Brain microvascular endothelial cell (primary cell): ENCODE results near the gene VAV2.

Source experiments
- DNase-seq: peaks from one replicate; pipeline ENCODE4 v3.0.0-alpha.2; 2020
- H3K27ac ChIP-seq: fragments of 250-450 bp; sonication (Bioruptor Pico); 2 replicates; pipeline ENCODE4 v1.5.1; 2020; ENCODE audit warnings: mild to moderate bottlenecking, moderate library complexity
- H3K27me3 ChIP-seq: fragments of 250-450 bp; sonication (Bioruptor Pico); replicated peaks from 2 replicates; pipeline ENCODE4 v1.5.1; 2020; ENCODE audit warnings: mild to moderate bottlenecking
- H3K36me3 ChIP-seq: fragments of 250-450 bp; sonication (Bioruptor Pico); replicated peaks from 2 replicates; pipeline ENCODE4 v1.5.1; 2020; ENCODE audit warnings: mild to moderate bottlenecking
- H3K4me3 ChIP-seq: 2 replicates; pipeline ENCODE4 v1.5.1; 2011; ENCODE audit warnings: low read depth, mild to moderate bottlenecking, control low read depth, low read length, moderate library complexity
- CTCF ChIP-seq: IDR thresholded peaks from 2 replicates; pipeline ENCODE4 v1.5.1; 2011; ENCODE audit warnings: low read depth, mild to moderate bottlenecking, moderate library complexity, low read length, control low read depth, inconsistent platforms; ENCODE audit errors: missing control alignments
- in situ Hi-C: cut with HindIII; loops from 2 replicates; pipeline ENCODE4 v1.10.0; 2017; ENCODE audit warnings: low sequenced_read_pairs, low pct_ligation_motif_present

The VAV2 gene

DNA sequence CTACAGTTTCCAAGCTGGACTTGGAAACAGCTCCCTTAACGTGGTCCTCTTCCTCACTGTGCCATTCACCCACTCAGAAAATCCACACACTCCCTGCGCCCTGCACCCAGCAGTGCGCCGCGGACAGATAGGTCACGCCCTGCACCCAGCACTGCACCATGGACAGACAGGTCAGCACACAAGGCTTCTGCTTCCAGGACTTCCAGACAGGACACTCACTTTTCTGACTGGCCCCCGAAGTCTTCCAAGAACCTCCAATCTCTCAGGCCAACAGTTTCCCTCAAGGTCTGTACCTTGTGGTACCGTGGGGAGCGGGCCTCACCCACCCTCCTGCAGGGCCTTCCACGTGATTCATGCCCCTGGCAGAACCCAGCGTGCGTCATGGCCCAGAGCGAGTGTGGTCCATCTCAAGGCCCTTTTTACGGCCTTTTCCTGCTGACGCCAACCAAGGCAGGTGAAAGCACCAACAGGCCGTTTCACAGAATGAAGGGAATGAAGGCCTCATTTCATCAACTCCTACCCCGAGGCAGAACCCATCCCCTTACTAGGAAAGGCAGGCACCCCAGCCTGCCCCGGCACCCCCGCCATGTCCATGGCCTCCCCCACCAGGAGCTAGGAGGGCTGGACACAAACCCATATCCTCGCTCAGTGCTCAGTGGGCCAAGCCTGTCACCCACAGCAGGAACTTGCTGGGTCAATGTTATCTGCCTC, 17.3 kb downstream of the VAV2 start:
- Histone ChIP-seq H3K36me3 (no peaks in the 10 kb centered on the region), H3K27me3 (no peaks in the 10 kb centered on the region), H3K27ac (no peak overlapping the region), H3K4me3 (no peak overlapping the region)
- no peak for DNase-seq
- no peak for TF ChIP-seq CTCF
- in situ Hi-C loops: no loop called here

DNA sequence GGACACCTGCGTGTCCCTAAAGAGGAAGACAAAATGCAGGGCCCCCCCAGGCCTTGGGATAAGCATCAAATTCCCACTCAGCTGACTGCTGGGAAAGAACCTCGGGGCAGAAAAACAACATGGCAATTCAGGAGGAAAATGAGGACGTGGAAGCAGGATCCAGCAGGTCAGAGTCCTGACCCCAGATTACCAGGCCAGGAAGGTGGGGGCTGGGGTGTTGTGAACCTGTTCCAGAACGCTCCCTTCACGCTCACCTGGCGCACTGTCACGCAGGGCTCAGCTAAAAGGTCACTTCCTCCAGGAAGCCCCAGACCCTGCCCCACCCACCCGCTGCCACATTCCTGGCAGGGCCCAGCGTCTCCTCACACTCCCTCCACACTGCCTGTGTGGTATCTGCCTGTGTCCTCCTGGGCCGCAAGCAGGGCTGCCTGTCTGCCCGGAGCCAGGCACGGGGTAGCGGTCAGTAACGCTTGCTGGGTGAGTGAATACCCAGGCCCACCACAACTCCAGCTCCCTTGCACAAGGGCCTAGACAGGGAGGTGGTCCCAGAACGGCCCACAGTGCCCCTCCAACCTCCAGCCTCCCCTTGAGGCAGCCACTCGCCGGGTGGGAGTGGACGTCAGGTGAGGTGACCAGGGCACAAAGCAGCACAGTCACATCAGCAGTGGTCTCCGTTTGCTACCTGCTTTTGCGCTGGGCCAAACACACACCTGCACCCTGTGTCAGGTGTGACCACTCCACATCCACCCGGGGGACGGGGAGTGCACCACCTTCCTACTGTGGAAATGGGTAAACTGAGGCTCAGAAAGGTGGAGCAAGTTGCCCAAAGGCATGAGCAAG, 18.1 kb downstream of the VAV2 start:
- no peak for DNase-seq
- no peak overlapping the region for H3K4me3 ChIP-seq
- no peaks in the 10 kb centered on the region for H3K27me3 ChIP-seq
- in situ Hi-C loops: no loop called here
- TF ChIP-seq CTCF: no peak
- no peaks in the 10 kb centered on the region for H3K36me3 ChIP-seq
- H3K27ac ChIP-seq: no peak overlapping the region

- no peak overlapping the region for H3K27ac ChIP-seq
- no peak overlapping the region for H3K4me3 ChIP-seq
- in situ Hi-C loops: no loop called here
- no peak for TF ChIP-seq CTCF
- no peaks in the 10 kb centered on the region for H3K36me3 ChIP-seq
- H3K27me3 ChIP-seq: no peaks in the 10 kb centered on the region
- DNase-seq: no peak
Measured at GRCh38 chr9:133973111-133973790, 18.9 kb downstream of the VAV2 start.

DNA sequence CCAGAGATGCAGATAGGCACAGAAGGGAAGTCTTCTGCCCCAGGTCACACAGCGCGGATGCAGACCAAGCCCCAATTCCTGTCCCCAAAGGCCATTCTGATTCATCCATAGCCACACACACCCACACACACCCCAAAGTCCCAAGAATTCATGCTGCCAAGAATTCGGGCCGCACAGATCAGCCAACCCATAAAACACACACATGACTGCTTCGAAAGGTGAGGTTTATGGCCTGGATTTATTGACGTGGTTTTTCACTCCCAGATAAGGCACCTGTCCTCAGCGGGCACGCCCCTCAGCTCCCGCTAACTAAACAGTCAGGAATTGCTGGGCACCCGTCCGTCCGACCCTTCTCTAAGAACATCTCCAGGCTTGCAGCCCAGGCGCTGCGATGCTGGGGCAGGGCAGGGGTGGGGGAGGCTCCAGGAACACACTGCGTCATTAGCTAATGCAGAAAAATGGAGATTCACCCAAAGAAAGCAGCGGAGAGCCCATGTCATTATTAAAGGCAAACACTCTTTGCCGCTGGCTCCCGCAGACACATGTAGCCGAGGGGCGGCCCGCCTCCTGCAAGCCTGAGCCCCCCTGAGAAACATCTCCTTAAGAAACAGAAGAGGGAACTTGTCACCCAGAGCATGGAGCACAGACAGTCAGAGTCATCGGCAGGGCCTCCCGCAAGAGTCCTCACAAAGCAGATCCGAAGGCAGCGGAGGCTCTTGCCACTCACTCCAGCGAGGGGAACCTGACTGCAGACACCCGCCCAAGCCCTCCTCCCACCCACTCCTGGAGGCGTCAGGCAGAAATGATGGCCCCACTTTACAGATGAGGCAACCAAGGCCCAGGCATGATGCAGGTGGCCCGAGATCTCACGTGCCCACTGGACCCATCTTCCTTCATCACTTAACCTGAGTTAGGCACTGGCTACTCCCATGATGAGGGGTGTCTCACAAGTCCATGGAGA, 19.9 kb downstream of the VAV2 start:
- H3K27me3 ChIP-seq: no peaks in the 10 kb centered on the region
- H3K27ac ChIP-seq: no peak overlapping the region
- TF ChIP-seq CTCF: no peak
- in situ Hi-C loops: no loop called here
- DNase-seq: no peak
- H3K4me3 ChIP-seq: no peak overlapping the region
- no peaks in the 10 kb centered on the region for H3K36me3 ChIP-seq

GRCh38 chr9:133971121-133971951, 20.8 kb downstream of the VAV2 start:
- in situ Hi-C loops: no loop called here
- H3K4me3 ChIP-seq: no peak overlapping the region
- no peak for DNase-seq
- no peak for TF ChIP-seq CTCF
- no peak overlapping the region for H3K27ac ChIP-seq
- no peaks in the 10 kb centered on the region for H3K36me3 ChIP-seq
- no peaks in the 10 kb centered on the region for H3K27me3 ChIP-seq
